ENCODE measurements around the gene KLHL20. TPM values are rescaled to one million over a fixed set of nuclear protein-coding genes. Genes with fewer than 3 reads are reported as not detected.
"Not testable (repeated sequence)": the region's sequence is repeated elsewhere in the genome, so short reads cannot be mapped to it uniquely, and the experiment has no call there.

KLHL20 gene
- total and polyA plus RNA-seq, 9 donors = 15.6 to 33.4 (median 23.0) TPM

GRCh38 chr1:173682184-173682583 lies 32.6 kb upstream of the KLHL20 start:
- Histone ChIP-seq H3K9me3 (no peaks in the 10 kb centered on the region), H3K4me1 (ENCODE audit: insufficient read depth) (no peaks in the 10 kb centered on the region), H3K4me3 (no peak overlapping the region), H3K36me3 (no peaks in the 10 kb centered on the region), H3K27me3 (no peaks in the 10 kb centered on the region), H3K27ac (no peak overlapping the region)
- intact Hi-C loops (cut with DNase I) = no loop called here
- TF ChIP-seq POLR2A (IDR thresholded peaks at IDR 0.05) (no peak), EP300 (IDR thresholded peaks at IDR 0.05) (no peak)
- TF ChIP-seq, protein P1, sequence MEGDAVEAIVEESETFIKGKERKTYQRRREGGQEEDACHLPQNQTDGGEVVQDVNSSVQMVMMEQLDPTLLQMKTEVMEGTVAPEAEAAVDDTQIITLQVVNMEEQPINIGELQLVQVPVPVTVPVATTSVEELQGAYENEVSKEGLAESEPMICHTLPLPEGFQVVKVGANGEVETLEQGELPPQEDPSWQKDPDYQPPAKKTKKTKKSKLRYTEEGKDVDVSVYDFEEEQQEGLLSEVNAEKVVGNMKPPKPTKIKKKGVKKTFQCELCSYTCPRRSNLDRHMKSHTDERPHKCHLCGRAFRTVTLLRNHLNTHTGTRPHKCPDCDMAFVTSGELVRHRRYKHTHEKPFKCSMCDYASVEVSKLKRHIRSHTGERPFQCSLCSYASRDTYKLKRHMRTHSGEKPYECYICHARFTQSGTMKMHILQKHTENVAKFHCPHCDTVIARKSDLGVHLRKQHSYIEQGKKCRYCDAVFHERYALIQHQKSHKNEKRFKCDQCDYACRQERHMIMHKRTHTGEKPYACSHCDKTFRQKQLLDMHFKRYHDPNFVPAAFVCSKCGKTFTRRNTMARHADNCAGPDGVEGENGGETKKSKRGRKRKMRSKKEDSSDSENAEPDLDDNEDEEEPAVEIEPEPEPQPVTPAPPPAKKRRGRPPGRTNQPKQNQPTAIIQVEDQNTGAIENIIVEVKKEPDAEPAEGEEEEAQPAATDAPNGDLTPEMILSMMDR (IDR thresholded peaks at IDR 0.05) = no peak
- no peak for DNase-seq

- H3K27me3 ChIP-seq; H3K27ac ChIP-seq; H3K36me3 ChIP-seq; H3K4me1 ChIP-seq (ENCODE audit: insufficient read depth); DNase-seq; H3K4me3 ChIP-seq; intact Hi-C loops (cut with DNase I); H3K9me3 ChIP-seq: not testable (repeated sequence)
- 89 to 92% (median 91%) methylated on average over 4 of the region's 4 CpGs for WGBS, 3 donors
These were observed 30.9 kb upstream of the KLHL20 start for GRCh38 chr1:173683838-173684237.

DNA sequence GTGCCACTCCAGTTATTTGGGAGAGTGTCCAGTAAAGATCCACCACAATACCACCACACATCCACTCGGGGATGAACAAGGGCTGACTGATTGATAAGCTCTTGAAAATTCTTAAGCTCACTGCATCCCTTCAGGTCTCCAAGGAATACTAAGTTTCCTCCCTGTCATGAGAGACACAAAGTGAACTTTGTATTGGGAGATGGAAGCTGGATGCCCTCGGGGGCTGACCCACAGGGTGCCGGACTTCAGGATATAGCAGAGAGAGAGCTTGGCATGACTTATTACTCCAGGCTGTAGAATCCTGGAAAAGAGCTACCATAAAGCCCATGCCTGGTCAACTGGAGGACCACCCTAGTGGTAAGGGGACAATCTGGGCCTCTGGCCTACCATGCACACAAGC lies 29.7 kb upstream of the KLHL20 start:
- DNase-seq; H3K27me3 ChIP-seq; H3K27ac ChIP-seq; H3K4me1 ChIP-seq (ENCODE audit: insufficient read depth); H3K9me3 ChIP-seq; H3K36me3 ChIP-seq; intact Hi-C loops (cut with DNase I); H3K4me3 ChIP-seq: not testable (repeated sequence)
- 73 to 83% (median 83%) methylated on average over 3 of the region's 3 CpGs for WGBS, 3 donors

DNA sequence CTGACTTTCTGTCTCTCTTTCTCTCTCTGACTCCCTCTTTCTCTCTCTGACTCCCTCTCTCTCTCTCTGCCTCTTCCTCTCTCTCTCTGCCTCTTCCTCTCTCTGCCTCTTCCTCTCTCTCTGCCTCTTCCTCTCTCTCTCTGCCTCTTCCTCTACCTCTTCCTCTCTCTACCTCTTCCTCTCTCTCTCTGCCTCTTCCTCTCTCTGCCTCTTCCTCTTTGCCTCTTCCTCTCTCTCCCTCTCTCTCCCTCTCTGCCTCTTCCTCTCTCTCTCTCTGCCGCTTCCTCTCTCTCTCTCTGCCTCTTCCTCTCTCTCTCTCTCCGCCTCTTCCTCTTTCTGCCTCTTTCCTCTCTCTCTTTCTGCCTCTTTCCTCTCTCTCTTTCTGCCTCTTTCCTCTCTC lies 26.5 kb upstream of the KLHL20 start:
- H3K27me3 ChIP-seq = no peaks in the 10 kb centered on the region
- no peaks in the 10 kb centered on the region for H3K4me1 ChIP-seq (ENCODE audit: insufficient read depth)
- no peak overlapping the region for H3K4me3 ChIP-seq
- no peak for DNase-seq
- TF ChIP-seq, protein P1 (IDR thresholded peaks at IDR 0.05) = no peak
- TF ChIP-seq POLR2A (IDR thresholded peaks at IDR 0.05) (no peak), EP300 (IDR thresholded peaks at IDR 0.05) (no peak)
- 88 to 91% (median 90%) methylated on average over 2 of the region's 2 CpGs for WGBS, 3 donors
- intact Hi-C loops (cut with DNase I) = no loop called here
- H3K36me3 ChIP-seq = no peaks in the 10 kb centered on the region
- no peak overlapping the region for H3K27ac ChIP-seq
- H3K9me3 ChIP-seq = no peaks in the 10 kb centered on the region

GRCh38 chr1:173693238-173693637 lies 21.5 kb upstream of the KLHL20 start:
- Histone ChIP-seq H3K36me3 (no peaks in the 10 kb centered on the region), H3K27ac (no peak overlapping the region), H3K4me3 (no peak overlapping the region), H3K4me1 (ENCODE audit: insufficient read depth) (no peaks in the 10 kb centered on the region), H3K9me3 (no peaks in the 10 kb centered on the region), H3K27me3 (no peaks in the 10 kb centered on the region)
- intact Hi-C loops (cut with DNase I) = no loop called here
- no peak for DNase-seq
- TF ChIP-seq, protein P1 (IDR thresholded peaks at IDR 0.05) = no peak
- TF ChIP-seq EP300 (IDR thresholded peaks at IDR 0.05) (no peak), POLR2A (IDR thresholded peaks at IDR 0.05) (no peak)

- WGBS, 3 donors = 91 to 98% (median 93%) methylated on average over 6 of the region's 6 CpGs
- H3K4me1 ChIP-seq (ENCODE audit: insufficient read depth); H3K36me3 ChIP-seq; H3K4me3 ChIP-seq; intact Hi-C loops (cut with DNase I); DNase-seq; H3K27me3 ChIP-seq; H3K27ac ChIP-seq; H3K9me3 ChIP-seq: not testable (repeated sequence)
These were observed 13.5 kb upstream of the KLHL20 start for GRCh38 chr1:173701299-173701698.
